Esophagus squamous epithelium (tissue), 5 donors: ENCODE data around the gene FAM174C. TPM values are rescaled to one million over a fixed set of nuclear protein-coding genes. Genes with fewer than 3 reads are reported as not detected.

Experiments
- DNase-seq: peaks from one replicate; lab custom pipeline; 2025; lab: John Stamatoyannopoulos, UW
- H3K27ac ChIP-seq, 4 donors: fragments of 200-600 bp; sonication (generic); one replicate each; pipeline ENCODE4 v1.5.1; 2016 to 2019; ENCODE audit warnings: mild to moderate bottlenecking in 1 of 4
- H3K27me3 ChIP-seq, 4 donors: fragments of 200-600 bp; sonication (generic); 1 replicate in 3 of 4; 2 replicates in 1 of 4; pipeline versions ENCODE4 v1.5.1 to v1.6.0; 2017 to 2021; ENCODE audit warnings: antibody characterized with exemption in 1 of 4
- H3K36me3 ChIP-seq, 3 donors: fragments of 200-600 bp; sonication (generic); one replicate each; pipeline ENCODE4 v1.5.1; 2016 to 2019
- H3K4me1 ChIP-seq, 3 donors: fragments of 200-600 bp; sonication (generic); one replicate each; pipeline ENCODE4 v1.5.1; 2017 to 2019
- H3K4me3 ChIP-seq, 4 donors: fragments of 200-600 bp; sonication (generic); 1 replicate in 3 of 4; 2 replicates in 1 of 4; pipeline ENCODE4 v1.5.1; 2016 to 2019; ENCODE audit warnings: mild to moderate bottlenecking in 2 of 4, moderate library complexity in 1 of 4
- H3K9me3 ChIP-seq, 3 donors: fragments of 200-600 bp; sonication (generic); one replicate each; pipeline ENCODE4 v1.5.1; 2016 to 2019
- CTCF ChIP-seq, 6 experiments: fragments of 450-650 bp in 4 of 6; fragments of 200-600 bp in 2 of 6; sonication (generic) in 2 of 6; IDR thresholded peaks; one replicate each; pipeline ENCODE4 v1.5.1; 2016 to 2019; ENCODE audit warnings: antibody characterized with exemption in 6 of 6, mild to moderate bottlenecking in 4 of 6, moderate library complexity in 4 of 6
- POLR2A ChIP-seq, 4 donors: fragments of 450-650 bp; IDR thresholded peaks; one replicate each; pipeline ENCODE4 v1.6.1; 2017; ENCODE audit warnings: antibody characterized with exemption in 4 of 4, mild to moderate bottlenecking in 4 of 4, moderate library complexity in 3 of 4
- WGBS, 2 donors: methylation state at CpG; one replicate each; pipeline ENCODE4 v1.1.5; 2018; 5-methylcytosine and 5-hydroxymethylcytosine counted together
- intact Hi-C: fragments of 100-400 bp; cut with DNase I; formaldehyde crosslinking; loops from one replicate; pipeline ENCODE4 v1.15.0; 2022
- total RNA-seq, 4 donors: library from RNA; depleted of rRNA; stranded (reverse); fragments of >200 nt; gene quantifications; one replicate each; pipeline ENCODE4 v1.1.0, GENCODE V29; 2016
- donor health status: DM: yes; HTN: yes; CAD: no.

FAM174C gene
- total RNA-seq, 4 donors from 2014 or later: 31.5 to 69.8 (median 50.5) TPM

GRCh38 chr19:1279782-1280341, 4.5 kb downstream of the FAM174C start:
- intact Hi-C loops: loop anchor here (10.0 kb wide), 2 partner anchors 125 to 175 kb away; partner anchors contain the start of genes APC2, DAZAP1 and GAMT
- Histone ChIP-seq H3K4me1 (peaks cover 20 to 50% (median 21%) of the 10 kb centered on the region in 3 donors), H3K27ac (no peak overlapping the region), H3K36me3 (peaks cover 2 to 33% (median 5%) of the 10 kb centered on the region in 3 donors), H3K4me3 (no peak overlapping the region), H3K9me3 (no peaks in the 10 kb centered on the region), H3K27me3 (peaks cover 0 to 23% (median 3%) of the 10 kb centered on the region in 4 donors)
- WGBS, 2 donors: 21 to 28% methylated on average over 6 to 9 of the region's 10 CpGs
- DNase-seq: no peak
- TF ChIP-seq POLR2A (IDR thresholded peaks at IDR 0.05) (no peak), CTCF (IDR thresholded peaks at IDR 0.05) (peak; percentile 84 to 94 (median 92))

- intact Hi-C loops: loop anchor here (10.0 kb wide), 1 partner anchor 174 kb away; the partner anchor contains the start of gene APC2
- 77 to 91% methylated on average over 19 to 31 of the region's 53 CpGs for WGBS, 2 donors
Observed at GRCh38 chr19:1280636-1281568, 5.6 kb downstream of the FAM174C start.

DNA sequence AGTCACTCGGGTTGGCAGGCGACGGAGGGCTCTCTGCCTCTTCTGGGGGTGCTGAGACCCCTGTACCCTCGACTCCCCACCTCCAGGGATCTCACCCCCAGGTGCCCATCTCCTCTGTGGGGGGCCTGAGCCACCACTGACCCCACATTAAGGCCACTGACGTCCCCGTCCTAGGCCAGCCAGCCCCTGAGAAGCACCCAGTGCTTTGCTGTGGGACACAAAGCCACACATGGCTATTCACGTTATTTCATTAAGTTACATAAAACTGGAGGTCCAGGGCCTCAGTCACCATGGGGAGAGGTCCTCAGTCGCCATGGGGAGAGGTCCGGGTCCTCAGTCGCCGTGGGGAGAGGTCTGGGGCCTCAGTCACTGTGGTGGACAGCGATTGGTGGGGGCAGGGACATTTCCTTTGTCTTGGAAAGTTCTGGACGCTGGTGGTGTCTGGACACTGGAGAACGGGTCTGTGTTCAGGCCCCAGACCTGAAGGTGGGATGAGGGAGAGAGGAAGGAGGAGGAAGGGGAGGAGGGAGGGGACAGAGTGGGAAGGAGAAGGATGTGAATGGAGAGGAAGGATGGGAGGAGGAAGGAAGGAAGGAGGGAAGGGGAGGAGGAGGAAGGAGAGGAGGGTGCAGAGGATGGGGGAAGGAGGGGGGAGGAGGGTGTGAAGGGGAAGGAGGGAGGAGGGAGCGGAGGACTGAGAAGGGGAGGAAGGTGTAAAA, 6.4 kb downstream of the FAM174C start:
- intact Hi-C loops: loop anchor here (10.0 kb wide), 1 partner anchor 173 kb away; the partner anchor contains the start of gene APC2
- Histone ChIP-seq H3K27ac (no peak overlapping the region), H3K4me3 (no peak overlapping the region), H3K4me1 (peaks cover 10 to 50% (median 26%) of the 10 kb centered on the region in 3 donors), H3K36me3 (peaks cover 0 to 30% (median 3%) of the 10 kb centered on the region in 3 donors), H3K27me3 (peaks cover 4 to 40% (median 7%) of the 10 kb centered on the region in 4 donors), H3K9me3 (no peaks in the 10 kb centered on the region)
- WGBS, 2 donors: 53 to 60% methylated on average over 3 to 6 of the region's 15 CpGs
- DNase-seq: no peak
- TF ChIP-seq POLR2A (IDR thresholded peaks at IDR 0.05): no peak
- no peak for TF ChIP-seq CTCF (IDR thresholded peaks at IDR 0.05)

More at GRCh38 chr19:1280636-1281568, 5.6 kb downstream of the FAM174C start:
- no peaks in the 10 kb centered on the region for H3K9me3 ChIP-seq
- H3K4me3 ChIP-seq: no peak overlapping the region
- no peak for TF ChIP-seq CTCF (IDR thresholded peaks at IDR 0.05)
- TF ChIP-seq POLR2A (IDR thresholded peaks at IDR 0.05): no peak
- DNase-seq: no peak
- peaks cover 18 to 53% (median 24%) of the 10 kb centered on the region in 3 donors for H3K4me1 ChIP-seq
- peaks cover 0 to 32% (median 3%) of the 10 kb centered on the region in 4 donors for H3K27me3 ChIP-seq
- H3K27ac ChIP-seq: no peak overlapping the region
- peaks cover 0 to 30% (median 3%) of the 10 kb centered on the region in 3 donors for H3K36me3 ChIP-seq

DNA sequence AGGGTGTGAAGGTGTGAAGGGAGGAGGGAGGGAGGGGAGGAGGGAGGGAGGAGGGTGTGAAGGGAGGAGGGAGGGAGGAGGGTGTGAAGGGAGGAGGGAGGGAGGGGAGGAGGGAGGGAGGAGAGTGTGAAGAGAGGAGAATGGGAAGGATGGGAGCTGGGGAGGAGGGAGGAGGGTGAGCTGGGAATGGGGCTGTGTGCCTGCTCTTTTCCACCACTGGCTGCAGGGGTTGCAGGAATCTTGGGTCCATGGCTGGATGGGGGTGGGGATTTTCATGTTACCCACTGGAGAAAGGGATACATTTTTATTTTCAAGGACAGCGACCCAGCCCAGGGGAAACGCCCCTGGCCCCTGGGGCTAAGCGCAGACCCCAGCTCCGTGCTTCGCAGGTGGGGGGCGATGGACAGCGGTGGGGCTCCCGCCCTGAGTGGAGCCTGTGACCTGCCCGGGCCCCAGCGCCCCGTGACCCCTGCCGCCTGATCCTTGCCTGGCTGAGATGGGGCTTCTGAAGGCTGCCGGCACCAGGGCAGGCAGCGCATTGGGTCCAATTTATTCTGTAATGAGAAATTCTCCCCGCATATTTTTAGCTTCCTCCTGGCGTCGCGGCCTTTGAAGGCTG, 7.4 kb downstream of the FAM174C start:
- TF ChIP-seq CTCF (IDR thresholded peaks at IDR 0.05): no peak
- Histone ChIP-seq H3K4me1 (peaks cover 7 to 54% (median 22%) of the 10 kb centered on the region in 3 donors), H3K27me3 (peaks cover 13 to 50% (median 16%) of the 10 kb centered on the region in 4 donors), H3K4me3 (no peak overlapping the region), H3K9me3 (no peaks in the 10 kb centered on the region), H3K36me3 (peaks cover 0 to 22% (median 3%) of the 10 kb centered on the region in 3 donors), H3K27ac (no peak overlapping the region)
- DNase-seq: no peak
- intact Hi-C loops: loop anchor here (10.0 kb wide), 1 partner anchor 172 kb away; the partner anchor contains the start of gene APC2
- 72 to 73% methylated on average over 6 to 9 of the region's 18 CpGs for WGBS, 2 donors
